HG03575 (cell line): ENCODE measurements around the gene CD40LG.

Experiments used
- ATAC-seq: cut with Tn5 transposase; IDR thresholded peaks from one replicate; pipeline ENCODE4 v1.9.1; 2021; ENCODE audit not compliant: unreplicated experiment, insufficient number of reproducible peaks, low FRiP score; ENCODE audit errors: extremely low read depth

CD40LG gene

DNA sequence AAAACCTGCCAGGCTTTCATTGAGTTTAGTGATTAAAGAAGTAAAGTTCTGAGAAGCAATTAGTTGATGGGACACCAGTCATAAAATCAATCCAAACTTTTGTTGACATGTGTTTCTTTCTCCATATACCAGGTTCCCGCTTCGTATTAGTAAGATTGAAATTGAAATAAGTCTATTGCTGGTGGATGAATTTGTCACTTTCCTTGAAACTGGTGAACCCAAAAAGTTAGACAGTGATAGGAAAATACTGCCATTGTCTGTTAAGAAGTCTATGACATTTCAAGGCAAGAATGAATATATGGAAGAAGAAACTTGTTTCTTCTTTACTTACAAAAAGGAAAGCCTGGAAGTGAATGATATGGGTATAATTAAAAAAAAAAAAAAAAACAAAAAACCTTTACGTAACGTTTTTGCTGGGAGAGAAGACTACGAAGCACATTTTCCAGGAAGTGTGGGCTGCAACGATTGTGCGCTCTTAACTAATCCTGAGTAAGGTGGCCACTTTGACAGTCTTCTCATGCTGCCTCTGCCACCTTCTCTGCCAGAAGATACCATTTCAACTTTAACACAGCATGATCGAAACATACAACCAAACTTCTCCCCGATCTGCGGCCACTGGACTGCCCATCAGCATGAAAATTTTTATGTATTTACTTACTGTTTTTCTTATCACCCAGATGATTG is at the start of gene CD40LG:
CD40LG (plus strand) TSS at position 482 of the 684 bp plus-strand sequence; CDS start at position 573, 91 bp downstream.
- no peak for ATAC-seq

DNA sequence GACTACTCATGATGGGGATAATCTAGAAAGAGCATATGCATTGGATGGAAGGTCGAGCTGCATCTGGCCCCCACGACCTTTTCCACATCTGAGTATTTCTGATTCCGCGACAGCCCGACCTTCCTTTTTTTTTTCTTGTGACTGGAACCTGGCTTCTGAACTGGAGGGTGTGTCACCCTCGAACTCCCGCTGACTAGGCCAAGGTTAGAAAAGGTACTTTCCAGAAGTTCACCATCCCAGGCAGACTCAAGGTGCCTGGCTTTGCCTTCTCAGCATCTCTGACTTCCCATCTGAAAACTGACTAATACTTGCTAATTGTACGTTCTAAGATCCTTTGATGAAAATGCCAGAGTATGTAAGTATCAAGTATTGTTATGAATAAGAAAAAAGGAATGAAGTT is 49.3 kb upstream of the CD40LG start:
- no peak for ATAC-seq

DNA sequence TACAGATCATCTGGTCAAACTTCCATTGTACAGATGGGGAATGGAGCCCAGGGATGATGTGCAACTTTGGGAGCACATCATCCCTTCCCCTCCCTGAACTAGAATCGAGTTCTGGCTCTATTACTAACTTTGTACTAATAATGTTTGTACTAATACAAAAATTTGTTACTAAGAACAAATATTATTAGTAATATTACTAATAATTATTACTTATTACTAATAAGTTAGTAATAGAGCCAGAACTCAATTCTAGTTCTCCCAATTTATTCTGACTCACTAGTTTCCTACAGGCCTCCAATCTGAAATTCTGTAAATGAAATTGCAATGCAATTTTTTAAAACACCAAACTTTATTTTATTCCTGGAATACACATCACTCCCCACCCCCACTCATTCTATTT is 47.9 kb upstream of the CD40LG start:
- no peak for ATAC-seq

DNA sequence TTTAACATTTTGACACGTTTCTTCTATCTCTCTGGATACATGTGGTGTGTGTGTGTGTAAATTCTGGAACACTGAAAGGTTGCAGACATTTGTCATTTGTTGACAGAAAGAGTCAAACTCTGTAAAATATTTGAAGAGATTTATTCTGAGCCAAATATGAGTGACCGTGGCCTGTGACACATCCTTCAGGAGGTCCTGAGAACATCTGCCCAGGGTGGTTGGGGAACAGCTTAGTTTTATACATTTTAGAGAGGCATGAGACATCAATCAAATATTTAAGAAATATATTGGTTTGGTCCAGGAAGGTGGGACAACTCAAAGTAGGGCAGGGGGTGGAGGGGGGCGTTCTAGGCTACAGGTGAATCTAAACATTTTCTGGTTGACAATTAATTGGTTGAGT is 40.7 kb upstream of the CD40LG start:
- ATAC-seq: no peak

DNA sequence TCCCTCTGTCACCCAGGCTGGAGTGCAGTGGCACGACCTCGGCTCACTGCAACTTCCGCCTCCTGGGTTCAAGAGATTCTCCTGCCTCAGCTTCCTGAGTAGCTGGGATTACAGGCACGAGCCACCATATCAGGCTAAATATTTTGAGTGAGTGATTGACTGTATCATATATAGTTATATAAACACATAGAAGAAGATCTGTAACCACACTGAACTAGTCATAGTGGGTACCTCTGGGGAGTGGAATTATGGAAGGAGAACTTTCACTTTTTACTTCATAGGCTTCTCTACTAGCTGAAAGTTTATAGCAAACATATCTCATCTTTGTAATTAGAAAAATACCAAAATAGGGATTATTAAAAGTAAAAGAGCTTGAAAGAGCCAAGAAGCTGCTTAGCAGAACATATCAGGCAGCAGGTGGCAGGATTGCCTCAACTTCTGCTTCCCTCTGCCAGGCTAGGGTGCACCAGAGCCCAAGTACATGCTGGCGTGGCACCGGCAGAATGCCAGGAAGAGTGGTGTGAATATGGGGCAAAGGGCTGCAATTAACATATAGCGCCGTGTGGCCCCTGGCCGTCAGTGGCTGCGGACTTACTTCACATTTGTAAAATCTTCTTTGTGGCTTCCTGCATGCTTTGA is 39.5 kb upstream of the CD40LG start:
- ATAC-seq: no peak

DNA sequence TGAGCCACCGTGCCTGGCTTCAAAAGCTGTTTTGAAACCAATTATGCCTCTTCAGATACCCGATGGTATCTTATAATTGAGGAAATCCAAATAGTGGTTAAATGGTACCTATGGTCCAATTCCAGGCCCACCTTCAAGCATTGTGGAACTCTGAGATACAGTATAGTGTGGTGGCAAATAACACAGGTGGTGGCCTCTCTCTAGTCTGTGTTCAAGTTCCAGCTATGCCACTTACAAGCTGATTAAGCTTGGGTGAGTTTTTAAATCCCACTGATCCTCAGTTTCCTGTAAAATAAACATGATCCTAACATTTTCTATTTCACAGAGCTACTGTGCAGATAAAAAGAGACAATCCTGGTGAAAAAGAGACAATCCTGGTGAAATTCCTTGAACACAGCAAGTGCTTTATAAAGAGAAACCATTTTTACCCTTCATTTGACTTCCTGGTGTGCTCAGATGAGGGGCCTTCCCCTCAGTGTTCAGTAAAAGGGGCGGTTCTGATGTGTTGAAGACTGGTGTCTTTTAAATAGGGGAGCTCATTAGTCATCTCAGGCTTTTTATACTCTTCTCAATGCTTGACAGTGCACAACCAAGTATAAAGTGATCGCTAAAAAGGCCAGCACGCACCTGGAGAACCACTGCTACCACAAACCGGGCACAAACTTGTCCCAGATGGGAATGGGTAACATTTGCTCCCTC is 30.8 kb upstream of the CD40LG start:
- peak; percentile 89 for ATAC-seq

DNA sequence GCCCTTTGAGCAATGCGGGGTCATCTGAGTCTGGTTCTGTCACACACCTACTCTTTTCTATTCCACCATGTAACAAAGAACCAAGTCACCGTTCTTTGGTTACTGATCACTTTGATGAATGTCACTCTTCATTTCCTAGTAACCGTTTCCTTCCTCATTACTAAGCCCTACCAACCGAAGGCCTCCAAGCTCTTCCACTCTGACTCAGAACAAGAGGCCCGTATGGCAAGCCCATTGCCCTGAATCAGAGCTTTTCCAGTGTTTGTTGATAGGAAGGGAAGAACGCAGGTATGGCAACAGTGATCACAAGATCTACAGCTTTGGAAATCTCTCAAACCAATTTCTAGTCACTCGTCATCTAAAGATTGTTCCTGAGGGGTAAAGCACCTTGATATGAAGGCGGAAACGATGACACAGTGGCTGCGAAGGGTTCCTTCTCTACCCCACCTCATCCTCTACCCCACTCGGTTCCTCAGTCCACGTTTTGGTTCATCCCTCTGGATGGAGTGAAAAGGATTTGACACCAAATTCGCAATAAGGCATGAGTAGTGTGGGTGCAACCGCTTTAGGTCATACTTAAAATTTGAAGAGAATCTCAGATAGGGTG is 28.0 kb upstream of the CD40LG start:
- no peak for ATAC-seq

DNA sequence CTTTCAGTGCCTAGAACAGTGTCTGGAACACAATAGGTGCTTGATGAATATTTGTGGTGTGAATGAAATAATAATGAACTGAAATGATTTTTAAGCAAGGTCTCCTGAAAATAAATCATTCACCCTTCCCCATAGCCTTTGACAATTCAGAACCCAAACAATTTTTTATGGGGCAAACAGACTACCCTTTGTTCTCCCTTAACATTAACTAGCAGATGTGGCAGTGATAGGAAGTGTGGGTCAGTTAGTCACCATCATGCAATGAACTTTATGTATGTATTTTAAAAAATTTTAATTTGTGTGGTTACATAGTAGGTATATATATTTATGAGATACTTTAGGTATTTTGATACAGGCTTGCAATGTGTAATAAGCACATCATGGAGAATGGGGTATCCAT is 27.2 kb upstream of the CD40LG start:
- ATAC-seq: no peak

DNA sequence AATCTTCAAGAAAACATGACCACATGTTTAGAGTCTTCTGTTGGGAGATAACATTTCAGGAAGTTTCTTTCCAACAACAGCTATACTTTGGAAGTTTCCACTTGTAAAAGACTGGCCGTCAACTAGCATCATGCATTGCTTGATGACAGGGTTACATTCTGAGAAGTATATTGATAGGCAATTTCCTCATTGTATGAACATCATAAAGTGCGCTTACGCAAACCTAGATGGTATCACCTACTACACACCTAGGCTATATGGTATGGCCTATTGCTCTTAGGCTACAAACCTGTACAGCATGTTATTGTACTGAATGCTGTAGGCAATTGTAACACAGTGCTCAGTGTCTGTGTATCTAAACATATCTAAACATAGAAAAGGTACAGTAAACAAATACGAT is 25.4 kb upstream of the CD40LG start:
- ATAC-seq: no peak

DNA sequence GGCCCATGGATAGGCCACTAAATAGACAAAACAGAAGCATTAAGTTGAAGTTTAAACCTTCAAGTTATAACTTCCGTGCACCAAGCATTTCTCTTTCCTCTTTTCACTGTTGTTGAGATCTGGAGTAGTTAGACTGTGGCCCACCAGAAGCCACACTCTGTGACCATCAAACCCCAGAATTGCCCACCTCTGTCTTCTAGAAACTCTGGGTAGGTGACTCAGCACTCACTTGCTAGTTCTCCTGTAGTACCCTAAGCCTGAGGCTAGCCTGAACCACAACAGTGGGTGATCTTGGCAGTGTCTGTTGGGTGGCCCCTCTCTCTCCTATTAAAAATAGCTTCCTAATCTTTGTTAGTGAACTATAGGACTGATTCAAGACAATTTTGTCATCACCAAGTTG is 24.6 kb upstream of the CD40LG start:
- ATAC-seq: no peak

DNA sequence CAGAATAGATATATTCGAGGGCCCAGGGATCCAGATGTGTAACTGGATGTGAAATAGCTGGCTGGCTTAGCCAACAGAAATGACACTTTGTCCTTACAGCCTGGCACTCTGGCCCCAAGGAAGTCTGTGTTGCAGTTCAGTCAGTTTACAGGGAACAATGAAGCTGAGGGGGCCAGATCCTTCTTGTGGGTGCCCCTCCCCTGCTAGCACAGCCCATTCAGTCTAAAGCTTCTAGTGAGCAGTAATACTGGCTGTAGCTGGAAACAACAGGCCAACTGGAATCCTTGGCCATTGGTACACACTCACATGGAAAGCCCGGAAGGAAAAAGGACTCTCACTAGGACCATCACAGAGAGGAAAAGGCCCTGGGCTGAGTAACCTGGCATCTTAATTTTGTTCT is 22.7 kb upstream of the CD40LG start:
- no peak for ATAC-seq

DNA sequence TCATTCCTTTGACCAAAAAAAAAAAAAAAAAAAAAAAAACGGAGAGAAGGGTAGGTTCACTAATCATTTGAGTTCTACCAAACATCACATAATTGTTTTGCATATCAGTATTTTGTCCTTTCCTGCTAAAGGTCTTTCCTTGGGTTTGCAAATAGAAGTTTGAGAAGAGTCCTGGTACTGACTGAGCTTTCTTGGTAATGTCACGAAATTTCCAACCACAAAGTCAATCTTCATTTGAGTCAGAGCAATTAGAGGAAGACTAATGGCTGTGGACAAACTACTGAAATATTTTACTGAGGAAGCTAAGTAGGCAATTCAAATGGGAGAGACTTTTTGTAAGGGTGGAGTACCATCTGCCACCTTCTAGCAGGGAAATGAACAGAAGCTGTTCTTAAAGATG is 21.7 kb upstream of the CD40LG start:
- no peak for ATAC-seq

DNA sequence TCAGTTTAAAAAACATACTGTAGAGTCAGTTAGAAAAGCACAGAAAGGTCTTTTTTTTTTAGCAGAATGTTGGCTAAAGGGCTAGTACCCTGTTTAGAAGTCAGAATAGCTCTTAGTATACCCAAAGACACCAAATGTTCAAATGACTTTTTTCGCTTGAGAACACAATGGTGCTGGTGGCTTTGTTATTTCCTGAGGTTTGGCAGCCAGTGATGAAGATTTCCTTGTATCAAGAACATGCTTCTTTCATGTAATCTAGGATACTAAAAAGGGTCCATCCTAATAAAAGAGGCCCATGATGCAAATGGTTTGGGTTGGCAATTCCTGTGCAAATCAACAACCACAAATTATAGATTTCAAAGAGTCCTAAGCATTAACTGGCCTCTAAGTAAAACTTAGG is 21.1 kb upstream of the CD40LG start:
- ATAC-seq: no peak

DNA sequence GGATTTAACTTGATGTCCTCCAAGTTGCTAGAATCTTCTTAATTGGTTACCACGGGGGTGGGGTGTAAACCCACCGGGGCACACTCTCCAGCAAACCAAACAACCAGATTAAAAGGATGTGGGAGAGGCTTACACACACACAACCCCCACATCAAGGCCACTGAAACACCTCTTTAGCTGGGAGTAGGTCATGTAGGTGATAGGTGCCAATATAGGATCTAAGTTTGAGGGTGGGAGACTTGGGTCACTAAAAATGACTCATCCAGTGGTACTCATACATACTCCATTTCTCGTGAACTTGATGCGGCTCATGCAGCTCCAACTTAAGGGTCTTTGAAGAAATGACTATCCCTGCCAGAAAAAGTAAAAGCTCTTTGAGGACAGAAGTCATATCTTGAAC is 20.5 kb upstream of the CD40LG start:
- ATAC-seq: no peak

DNA sequence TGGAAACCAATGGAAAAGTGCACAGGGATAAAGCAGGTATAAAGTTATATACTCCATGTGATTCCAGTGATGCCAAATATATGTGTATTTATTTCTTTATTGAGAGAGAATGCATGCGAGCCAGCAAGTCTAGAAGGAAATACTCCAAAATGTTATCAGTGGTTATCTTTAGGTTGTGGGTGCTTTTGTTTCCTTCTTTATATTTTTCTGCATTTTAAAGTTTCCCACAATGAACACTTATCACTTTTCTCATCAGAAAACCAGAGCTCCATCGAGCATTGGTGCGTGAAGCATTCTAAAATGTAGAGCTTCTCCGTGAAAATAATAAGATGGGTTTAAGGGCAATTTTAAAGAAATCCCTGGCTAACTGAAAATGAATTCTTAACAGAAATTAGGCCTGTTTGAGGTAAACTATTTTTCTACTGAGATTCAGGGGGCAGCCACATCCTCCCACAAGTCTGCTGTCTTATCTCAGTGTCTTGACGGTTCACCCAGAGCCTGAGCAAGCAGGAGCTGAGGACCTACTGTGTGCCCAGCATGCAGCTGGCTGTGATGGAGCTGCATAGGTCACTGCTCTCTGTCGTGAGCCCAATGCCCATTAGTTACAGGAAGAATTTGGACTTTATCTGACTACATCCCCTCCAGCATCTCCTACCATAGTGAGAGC is 18.7 kb upstream of the CD40LG start:
- no peak for ATAC-seq

DNA sequence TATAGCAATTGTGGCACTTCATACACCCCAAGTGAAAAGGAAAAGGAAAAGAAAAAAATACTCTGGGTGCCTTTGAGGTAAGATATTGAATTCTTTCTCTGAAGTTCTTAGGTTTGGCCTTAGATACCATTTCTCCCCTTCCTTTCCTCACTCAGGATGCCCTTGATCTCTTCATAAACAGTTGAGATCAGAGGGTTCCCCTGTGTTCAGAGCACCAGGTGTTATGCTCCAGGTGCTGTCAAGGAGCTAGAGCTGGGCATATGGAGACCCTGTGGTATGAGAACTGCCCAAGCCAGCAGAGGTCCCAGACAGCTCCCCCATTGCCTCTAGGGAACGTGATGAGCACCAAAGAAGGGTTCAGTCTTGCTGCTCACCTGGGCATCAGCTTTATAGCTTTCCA is 17.1 kb upstream of the CD40LG start:
- no peak for ATAC-seq

DNA sequence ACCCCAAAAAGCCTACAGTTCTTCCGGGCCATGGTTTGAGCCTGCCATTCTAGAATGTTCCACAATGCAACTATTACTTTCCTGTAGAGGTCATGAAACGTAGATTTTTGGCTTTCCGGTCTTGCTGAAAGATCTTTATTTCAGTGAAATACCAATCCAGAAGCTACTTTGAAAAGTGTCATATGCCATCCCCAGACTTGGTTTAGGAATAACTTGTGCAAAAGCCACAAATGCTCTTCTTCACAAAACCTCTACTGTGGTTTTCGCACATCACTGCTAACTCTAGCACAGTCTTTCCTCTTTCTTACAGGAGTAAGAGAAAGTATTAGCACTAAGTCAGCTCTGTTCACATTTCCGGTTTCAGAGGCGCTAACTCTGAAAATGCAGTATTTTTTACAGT is 12.7 kb upstream of the CD40LG start:
- no peak for ATAC-seq

DNA sequence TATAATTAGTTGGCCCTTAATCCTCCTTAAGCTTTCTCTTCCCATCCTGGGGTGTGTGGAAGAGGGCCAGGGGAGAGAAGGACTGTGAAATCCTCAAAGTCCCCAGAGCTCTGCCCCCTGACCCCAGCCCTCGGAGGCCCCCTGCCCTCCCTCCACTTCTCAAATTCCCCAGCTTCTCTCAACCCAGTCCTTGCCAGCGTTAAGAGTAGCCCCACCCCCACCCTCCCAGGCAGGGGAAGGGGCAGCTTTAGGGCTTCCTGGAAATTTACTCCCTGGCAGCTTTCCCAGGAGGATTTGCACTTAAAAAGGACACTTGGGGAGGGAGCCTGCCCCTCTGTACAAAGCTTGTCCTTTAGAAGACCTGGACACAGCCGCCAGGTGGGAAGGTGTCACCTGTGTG is 11.8 kb upstream of the CD40LG start:
- no peak for ATAC-seq

DNA sequence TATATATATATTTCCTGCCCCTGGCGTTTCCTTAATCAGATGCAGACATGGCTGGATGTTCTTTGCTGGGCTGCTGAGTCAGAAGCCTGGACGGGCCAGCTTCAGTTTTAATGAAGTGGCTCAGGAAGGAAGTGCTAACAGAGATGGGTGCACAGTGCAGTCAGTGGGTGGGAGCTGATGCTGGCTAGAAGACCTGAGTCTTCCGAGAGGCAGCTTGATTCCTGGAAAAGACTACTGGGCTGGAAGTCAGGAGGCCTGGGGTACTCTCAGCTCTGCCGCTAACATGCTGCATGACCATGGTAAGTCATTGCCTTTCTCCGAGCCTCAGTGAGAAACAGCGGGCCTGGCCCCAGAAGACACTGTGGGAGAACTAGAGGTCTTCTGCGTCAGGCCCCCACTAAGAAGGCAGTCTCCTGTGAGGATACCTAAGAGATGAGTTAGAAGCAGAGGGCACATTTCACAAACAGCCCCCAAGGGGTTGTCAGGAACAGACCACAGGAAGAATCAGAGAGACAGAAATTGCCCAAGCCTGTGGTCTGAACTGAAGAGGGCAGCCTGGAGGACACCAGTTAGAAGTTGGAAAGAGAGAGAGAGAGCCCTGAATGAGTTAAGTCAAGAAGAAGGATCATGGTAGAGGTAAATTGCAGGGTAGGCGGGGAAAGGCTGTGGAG is 8.3 kb upstream of the CD40LG start:
- no peak for ATAC-seq
